ENCODE measurements around the gene BCAR3.

BCAR3 gene

GRCh38 chr1:93614541-93614940 lies 67.1 kb downstream of the BCAR3 start:
- DNase-seq = no peak

- no peak for DNase-seq
These were observed 67.7 kb downstream of the BCAR3 start for GRCh38 chr1:93613898-93614297.

- no peak for DNase-seq
These were observed 69.1 kb downstream of the BCAR3 start for GRCh38 chr1:93612510-93612909.

- DNase-seq = no peak
These were observed 70.0 kb downstream of the BCAR3 start for GRCh38 chr1:93611668-93612067.

GRCh38 chr1:93609536-93609935 lies 72.1 kb downstream of the BCAR3 start:
- DNase-seq = no peak

- DNase-seq = no peak
These were observed 73.2 kb downstream of the BCAR3 start for GRCh38 chr1:93608187-93609109.

- no peak for DNase-seq
These were observed 73.8 kb downstream of the BCAR3 start for GRCh38 chr1:93607814-93608186.

GRCh38 chr1:93605812-93606512 lies 75.7 kb downstream of the BCAR3 start:
- DNase-seq = no peak

GRCh38 chr1:93605026-93605568 lies 76.5 kb downstream of the BCAR3 start:
- no peak for DNase-seq

- no peak for DNase-seq
These were observed 77.2 kb downstream of the BCAR3 start for GRCh38 chr1:93604411-93604810.

- no peak for DNase-seq
These were observed 78.0 kb downstream of the BCAR3 start for GRCh38 chr1:93603601-93604000.

- DNase-seq = no peak
These were observed 78.5 kb downstream of the BCAR3 start for GRCh38 chr1:93603106-93603505.

GRCh38 chr1:93602101-93602500 lies 79.5 kb downstream of the BCAR3 start:
- no peak for DNase-seq

GRCh38 chr1:93601686-93602085 lies 80.0 kb downstream of the BCAR3 start:
- DNase-seq = no peak

- DNase-seq = no peak
These were observed 81.0 kb downstream of the BCAR3 start for GRCh38 chr1:93600663-93601062.

- no peak for DNase-seq
These were observed 82.2 kb downstream of the BCAR3 start for GRCh38 chr1:93599479-93599878.

GRCh38 chr1:93598861-93599439 lies 82.7 kb downstream of the BCAR3 start:
- no peak for DNase-seq

- no peak for DNase-seq
These were observed 83.2 kb downstream of the BCAR3 start for GRCh38 chr1:93598396-93598795.

- DNase-seq = no peak
These were observed 83.9 kb downstream of the BCAR3 start for GRCh38 chr1:93597709-93598108.

- no peak for DNase-seq
These were observed 85.1 kb downstream of the BCAR3 start for GRCh38 chr1:93596329-93597089.

- DNase-seq = no peak
These were observed 85.9 kb downstream of the BCAR3 start for GRCh38 chr1:93595743-93596142.

- no peak for DNase-seq
These were observed 86.4 kb downstream of the BCAR3 start for GRCh38 chr1:93595266-93595665.

- DNase-seq = no peak
These were observed 87.1 kb downstream of the BCAR3 start for GRCh38 chr1:93594603-93594880.
